Stimulated activated CD4-positive, alpha-beta T cell treated with anti-CD3 and anti-CD28 coated beads, Interleukin-15, amount 100 ng/mL, for 48 hours (primary cell): ENCODE data around the gene FGF2.
"Not testable (repeated sequence)": the region's sequence is repeated elsewhere in the genome, so short reads cannot be mapped to it uniquely, and the experiment has no call there.

ENCODE experiments used
- DNase-seq, 2 donors: peaks; one replicate each; pipeline ENCODE4 v3.0.0-alpha.2; 2020; ENCODE audit warnings: low read depth in 2 of 2

FGF2 gene

DNA sequence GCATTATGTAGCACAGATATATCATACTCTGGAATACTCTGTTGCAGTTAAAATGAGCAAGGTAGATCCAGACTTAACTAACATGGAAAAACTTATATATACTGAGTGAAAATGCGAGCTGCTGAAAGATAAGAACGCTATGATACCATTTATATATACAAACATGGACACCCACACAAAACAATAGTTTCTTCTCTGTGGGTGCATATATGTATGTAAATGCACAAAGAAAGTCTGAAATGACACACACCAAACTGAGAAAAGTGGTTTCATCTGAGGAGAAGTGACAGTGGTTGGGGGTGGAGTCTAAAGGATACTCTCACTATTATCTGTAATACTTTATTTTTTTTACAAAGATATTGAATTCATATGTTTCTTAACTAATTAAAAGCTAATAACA, 12.2 kb upstream of the FGF2 start:
- DNase-seq: no peak

DNA sequence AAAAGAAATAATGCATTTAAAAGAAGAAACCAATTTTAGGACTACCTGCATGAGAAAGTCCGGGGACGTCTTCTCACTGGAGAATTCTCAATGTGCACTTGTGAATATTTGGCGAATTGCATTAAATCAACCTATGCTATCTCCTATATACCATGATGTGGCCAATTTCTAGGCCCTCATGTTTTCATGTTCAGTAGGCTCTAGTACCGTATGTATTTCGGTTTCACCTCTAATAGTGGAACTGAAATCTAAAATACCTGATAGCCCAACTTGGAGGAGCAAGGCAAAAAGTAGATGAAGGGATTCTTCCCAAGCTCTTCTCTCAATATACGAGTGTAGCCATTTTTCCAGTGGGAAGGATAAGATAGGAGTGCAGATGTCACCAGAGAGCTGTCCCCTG, 11.4 kb upstream of the FGF2 start:
- DNase-seq: no peak

DNA sequence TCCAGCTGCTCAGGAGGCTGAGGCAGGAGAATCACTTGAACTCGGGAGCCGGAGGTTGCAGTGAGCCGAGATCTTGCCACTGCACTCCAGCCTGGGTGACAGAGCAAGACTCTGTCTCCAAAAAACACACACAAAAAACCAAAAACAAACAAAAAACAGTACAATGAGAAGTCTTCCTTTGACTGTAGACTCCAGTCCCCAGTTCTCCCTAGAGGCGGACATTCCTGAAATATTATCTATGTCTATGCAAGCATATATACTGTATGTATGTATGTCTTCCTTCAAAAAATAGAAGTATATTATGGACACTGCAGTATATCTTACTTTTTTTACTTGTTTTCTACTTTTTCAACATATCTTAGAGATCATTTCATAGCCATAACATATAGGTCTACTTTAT, 10.2 kb upstream of the FGF2 start:
- DNase-seq: no peak

DNA sequence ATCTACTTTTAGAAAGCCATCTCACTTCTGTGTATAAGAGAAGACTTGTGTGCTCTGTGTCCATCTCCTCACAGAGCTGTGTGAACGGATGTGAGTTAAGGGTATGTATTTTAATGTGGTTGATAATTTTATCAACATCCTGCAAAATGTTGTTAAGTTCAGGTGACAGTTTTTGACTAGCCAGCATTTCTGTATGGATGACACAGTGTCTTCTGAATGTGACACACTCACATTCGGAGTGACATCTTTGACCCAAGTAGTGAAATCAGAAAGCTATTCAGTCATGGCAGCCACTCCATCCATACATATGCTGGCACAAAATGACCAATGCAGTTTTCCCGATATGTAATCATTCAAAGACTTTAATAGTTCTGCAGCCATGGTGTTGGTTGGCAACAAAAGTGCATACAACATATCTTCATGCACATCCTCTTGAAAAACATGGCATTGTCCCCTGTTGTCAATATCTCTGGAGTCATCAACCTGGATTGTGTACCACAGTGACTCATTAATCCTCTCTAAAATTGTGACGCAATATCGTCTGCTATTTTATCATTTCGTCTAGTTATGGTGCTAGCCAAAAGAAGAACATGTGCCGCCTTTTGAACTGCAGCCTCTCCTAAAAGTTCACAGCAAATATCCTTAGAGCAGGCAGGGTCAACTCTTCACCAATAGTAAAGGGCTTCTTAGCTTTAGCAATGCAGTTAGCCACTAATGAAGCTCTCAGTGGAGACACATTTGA, 6.8 kb upstream of the FGF2 start:
- DNase-seq: no peak

DNA sequence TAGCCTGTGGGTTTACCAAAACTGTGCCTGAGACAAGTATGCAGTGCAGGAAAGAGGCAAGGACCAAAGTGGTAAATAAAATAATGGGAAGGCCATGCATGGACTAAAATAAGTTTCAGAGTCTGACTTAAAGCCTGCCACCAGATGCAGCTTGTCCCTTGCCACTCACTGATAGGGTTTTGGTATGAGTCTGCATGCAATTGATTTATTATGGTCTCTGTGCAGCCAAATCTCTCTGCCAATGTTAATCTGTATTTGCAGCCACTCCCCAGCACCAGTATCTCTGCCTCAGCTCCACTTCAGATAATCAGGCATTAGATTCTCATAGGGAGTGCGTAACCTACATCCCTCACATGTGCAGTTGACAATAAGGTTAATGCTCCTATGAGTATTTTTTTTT, 5.5 kb upstream of the FGF2 start:
- no peak for DNase-seq

DNA sequence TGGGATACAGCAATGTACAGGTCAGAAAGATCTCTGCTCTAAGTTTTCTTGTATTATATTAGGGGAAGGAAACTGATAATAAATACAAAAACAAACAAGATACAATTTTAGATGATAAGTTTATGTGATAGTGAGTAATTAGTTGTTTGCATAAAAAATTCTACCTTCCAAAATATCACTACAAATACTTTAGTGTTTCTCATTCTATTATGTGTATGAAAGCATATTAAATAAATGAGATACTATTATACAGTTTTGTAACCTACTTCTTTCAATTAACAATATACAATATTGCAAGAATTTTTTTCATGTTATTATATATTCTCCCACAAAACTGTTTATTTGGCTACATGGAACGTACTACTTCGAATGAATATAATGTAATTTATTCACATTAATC, 4.2 kb upstream of the FGF2 start:
- DNase-seq: no peak

DNA sequence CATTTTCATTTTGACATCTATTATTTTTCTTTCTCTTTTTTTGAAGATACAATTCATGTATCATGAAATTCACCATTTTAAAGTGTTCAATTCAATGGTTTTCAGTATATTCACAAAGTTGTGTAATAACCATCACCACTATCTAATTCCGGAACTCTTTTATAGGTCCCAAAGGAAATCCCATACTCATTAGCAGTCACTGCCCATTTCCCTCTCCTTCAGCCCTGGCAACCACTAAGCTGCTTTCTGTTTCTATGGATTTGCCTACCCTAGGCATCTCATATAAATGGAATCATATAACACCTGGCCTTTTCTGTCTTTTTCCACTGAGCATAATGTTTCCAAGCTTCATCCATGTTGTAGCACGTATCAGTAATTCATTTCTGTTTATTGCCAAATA, 3.2 kb upstream of the FGF2 start:
- DNase-seq: no peak

DNA sequence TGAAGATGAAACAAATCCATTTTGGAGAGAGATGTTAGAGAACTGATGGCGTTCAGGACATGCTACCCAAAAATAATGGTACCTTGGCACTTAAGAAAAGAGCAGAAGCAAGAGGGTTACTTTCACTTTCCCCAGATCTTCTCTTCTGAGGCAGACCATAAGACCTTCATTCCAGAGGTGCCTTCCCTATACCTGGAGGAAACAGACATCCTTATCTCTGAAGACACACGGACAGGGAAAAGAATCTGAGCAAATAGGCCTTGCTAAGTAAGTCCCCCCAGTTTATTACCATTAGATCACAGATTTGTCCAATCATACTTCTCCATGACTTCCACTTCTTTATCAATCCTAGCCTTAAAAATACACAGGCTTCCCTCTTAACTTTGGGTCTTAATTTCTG, 2.0 kb upstream of the FGF2 start:
- DNase-seq: no peak

DNA sequence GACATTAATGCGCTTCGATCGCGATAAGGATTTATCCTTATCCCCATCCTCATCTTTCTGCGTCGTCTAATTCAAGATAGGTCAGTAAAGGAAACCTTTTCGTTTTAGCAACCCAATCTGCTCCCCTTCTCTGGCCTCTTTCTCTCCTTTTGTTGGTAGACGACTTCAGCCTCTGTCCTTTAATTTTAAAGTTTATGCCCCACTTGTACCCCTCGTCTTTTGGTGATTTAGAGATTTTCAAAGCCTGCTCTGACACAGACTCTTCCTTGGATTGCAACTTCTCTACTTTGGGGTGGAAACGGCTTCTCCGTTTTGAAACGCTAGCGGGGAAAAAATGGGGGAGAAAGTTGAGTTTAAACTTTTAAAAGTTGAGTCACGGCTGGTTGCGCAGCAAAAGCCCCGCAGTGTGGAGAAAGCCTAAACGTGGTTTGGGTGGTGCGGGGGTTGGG, 528 bp upstream of the FGF2 start:
- no peak for DNase-seq

DNA sequence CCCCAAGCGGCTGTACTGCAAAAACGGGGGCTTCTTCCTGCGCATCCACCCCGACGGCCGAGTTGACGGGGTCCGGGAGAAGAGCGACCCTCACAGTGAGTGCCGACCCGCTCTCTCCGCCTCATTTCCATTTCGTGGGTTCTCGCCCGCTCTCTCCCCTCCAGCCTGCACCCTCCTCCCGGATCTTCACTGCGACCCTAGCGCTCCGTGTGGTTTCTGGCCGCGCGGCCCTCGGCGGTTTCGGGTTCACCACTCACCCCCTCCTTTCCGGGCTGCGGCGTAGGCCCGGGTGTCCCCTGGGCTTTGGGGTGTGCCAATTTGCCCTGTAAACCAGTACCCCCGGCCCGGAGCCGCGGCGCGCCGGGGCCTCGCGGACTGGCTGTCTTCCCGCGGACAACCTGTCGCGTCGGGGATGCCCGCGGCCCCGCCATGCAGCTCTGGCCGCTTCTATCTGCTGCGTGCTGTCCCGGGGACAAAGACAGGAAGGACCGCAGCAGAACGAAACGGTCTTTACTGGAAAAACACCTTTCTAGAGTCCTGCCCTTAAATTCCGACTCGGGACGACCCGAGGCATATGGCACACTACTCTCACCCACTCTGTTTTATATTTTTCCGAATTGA, 737 bp downstream of the FGF2 start:
- DNase-seq: no peak

DNA sequence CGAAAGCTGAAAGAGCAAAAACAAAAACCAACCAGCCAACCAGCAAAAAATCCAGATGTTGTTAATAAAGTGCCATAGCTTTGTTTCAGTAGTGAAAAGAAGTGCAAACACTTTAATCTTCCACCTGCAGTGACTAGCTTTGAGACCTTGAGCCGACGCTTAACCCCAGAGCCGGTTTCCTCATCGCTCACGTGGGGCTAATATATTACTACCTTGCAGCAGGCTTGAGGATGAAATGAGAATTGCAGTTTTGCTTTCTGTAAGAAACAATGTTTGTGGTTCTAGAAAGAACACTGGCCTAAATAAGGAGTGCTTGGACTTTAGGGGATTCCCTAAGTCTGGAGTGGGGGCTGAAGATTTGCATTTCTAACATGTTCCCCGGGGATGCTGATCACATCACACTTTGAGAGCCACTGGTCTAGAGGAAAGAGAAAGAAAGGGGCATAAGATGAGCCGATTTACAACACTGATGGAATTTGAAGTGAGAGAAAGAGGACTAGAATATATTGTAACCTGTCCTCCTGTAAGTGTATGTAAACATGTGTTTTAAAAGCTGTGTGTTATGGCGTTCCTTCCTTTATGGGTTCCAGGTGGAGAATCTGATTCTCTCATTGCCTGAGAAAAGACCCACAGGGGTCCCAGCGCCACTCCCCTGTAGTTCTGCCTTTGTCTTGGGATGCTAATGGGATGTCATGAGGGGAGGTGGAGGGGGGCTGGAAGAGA, 1.4 kb downstream of the FGF2 start:
- no peak for DNase-seq

DNA sequence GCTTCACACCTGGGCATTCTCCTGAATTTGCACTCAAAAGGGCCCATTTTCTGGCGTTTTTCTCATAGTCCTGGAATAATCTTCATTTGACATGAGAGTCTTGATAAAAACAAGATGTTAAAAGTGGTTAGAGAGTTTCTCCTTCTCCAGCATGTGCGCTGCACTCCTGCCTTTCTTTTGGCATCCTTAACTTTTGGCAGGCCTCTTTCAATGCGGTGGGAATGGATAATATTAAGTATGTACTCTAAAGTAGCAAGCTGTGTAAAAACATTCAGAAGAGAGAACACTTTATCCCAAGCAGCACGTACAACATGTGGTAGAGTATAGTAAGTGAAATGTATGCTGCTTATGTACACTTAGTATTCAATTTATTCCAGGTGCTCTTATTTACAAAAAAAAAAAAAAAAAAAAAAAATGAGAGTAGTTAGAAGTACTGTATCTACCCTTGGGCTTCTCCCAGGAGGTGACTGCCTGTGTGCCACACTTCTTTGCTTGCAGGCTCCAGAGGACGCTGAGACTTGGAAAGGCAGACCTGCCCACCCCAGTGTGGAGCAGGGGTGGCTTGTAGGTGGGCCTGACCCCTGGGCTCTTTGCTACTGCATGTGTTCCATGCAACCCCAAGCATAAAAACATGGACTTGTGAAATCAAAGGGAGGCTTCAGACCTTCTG, 3.9 kb downstream of the FGF2 start:
- no peak for DNase-seq

DNA sequence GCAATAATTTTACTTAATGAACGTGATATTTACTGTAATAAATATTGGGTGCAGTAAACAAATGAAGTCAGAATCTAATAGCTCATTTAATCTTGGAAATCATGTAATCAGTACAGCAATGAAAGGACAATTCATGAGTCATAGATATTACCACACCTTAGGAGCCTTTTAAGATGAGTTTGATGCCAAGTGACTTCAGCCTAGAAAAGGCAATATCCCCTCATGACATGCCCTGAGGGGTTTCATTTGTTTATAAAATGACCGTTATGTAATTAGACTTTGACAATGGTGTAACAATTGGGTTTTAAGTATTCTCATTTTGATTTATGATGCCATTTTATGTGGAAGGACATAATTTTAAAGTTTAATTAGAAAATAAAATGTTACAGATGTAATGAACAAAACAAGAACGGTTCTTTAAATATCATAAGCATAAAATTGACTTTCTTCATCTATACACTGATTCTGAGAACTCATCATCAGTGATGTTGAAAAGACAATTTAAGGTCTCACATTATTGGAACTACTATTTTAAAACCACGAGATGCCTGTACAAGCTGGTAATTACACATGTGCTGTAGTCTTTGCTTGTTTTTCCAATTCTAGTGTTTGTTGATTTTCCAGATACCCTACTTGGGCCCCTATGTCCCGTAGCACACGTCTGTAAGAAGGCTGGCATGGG, 5.0 kb downstream of the FGF2 start:
- DNase-seq: no peak

DNA sequence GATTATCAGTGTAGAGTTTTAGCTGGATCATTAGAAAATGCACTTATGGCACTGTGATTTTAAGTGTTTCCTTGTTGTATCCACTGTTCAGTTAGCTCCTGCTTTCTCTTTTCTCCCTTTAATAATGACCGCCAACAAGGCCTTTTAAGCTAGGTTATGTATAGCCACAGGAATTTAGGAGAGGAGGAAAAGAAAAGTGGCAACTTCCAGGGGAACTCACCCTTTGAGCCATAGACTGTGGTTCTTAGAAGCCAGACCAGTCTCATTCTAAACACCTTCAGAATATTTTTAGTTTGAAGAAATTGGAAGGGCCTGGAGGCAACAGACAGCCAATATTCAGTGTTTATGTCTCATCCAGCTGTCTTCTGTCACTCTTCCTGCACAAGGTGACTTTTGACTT, 6.1 kb downstream of the FGF2 start:
- DNase-seq: no peak

DNA sequence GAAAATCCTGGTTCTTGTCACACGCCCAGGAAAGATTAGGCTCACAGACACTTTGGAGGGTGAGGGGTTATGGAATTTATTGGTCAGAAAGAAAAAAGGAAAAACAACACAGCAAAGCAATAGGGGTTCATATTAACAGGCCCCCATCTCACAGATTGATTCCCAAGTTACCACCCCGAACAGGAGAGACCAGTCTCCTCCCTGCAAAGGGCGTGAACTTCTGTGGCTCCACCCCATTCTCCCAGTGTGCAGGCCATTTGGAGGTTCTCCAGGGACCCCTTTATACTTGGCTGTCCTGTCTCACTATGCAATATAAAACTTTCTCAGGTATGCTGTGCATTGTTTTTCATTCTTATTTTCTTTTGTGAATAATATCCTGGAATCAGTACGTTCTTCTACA, 7.4 kb downstream of the FGF2 start:
- no peak for DNase-seq

DNA sequence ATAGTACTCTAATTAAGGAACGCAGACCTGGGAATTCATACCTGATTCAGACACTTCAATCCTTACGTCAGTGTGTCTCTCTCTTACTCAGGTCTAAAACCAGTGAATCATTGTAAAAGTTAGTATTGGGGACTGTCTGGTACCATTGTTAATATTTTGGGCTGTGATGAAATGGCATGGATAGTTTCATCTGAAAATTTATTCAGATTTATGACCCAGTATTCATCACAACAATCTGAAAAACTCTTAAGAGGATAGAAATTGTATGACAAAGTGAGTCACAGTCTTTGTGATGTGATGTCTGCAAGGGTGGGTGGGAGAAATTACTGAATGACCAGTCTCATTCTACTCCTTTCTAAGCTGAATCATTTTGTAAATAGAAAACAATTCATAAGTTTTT, 10.3 kb downstream of the FGF2 start:
- no peak for DNase-seq

DNA sequence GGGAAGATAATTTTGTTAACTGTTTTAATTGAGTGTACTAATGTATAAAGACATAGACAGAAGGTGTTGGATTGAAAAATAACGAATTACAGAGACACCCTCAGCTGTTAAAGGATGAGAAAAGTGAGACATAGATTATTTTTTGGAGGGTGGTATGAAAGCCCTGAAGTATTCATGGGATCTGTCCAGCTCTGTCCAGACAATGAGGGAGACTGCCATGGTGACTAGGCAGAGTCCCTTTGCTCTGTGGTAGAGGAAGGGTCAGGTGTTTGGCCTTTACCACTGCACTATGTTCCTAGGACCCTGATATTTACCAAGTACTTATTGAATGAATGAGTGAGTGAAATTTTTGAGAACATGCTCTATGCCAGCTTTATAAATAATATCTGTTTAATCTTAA, 11.4 kb downstream of the FGF2 start:
- no peak for DNase-seq

DNA sequence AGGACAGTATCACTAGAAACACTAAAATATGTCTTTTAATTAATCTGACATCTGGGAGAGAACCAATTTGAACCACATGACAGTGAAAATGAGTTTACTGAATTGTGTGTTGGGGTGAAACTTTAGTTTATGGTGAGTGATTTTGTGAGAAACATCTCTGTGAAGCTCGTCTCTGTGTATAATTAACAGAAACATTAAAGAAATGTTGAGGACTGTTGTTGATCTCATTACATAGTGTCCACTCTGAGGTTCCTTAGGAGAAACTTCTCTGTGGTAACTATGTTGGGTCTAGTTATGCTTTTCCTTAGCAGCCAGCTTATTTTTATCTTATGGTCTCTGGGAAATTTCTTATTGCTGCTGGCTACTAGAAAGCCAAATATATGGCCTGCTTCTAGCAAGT, 15.8 kb downstream of the FGF2 start:
- no peak for DNase-seq

DNA sequence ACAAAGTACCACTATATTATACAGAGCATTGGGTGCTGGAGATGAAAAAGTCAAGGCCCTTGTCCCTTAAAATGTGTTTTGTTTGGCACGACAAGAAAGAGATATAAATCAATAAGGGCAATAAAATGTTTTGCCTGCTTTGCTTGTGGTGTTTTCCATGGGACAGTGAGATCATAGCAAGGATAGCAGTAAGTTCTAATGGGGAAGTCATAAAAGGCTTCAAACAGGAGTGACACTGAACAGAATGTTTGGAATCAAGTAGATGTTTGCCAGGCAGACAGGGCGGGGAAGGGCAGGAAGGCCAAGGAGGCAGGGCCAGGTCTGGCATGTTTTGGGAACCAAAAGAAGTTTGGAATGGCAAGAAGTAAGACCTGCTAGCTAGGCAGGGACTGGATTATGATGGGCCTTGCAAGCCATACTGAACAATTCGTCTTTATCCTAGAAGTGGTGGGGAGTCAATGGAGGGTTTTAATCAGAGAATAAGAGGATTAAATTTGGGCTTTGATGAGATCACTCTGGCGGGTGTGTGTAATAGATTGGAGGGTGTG, 16.4 kb downstream of the FGF2 start:
- no peak for DNase-seq

DNA sequence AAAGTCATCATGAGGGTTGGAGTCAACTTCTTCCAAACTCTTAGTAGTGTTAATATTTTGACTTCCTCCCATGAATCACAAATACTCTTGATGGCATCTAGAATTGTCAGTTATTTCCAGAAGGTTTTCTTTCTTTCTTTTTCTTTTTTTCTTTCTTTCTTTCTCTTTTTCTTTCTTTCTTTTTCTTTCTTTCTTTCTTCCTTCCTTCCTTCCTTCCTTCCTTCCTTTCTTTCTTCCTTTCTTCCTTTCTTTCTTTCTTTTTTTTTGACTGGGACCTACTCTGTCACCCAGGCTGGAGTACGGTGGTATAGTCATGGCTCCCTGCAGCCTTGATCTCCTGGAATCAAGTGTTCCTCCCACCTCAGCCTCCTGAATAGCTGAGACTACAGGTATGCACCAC, 17.8 kb downstream of the FGF2 start:
- DNase-seq: not testable (repeated sequence)

DNA sequence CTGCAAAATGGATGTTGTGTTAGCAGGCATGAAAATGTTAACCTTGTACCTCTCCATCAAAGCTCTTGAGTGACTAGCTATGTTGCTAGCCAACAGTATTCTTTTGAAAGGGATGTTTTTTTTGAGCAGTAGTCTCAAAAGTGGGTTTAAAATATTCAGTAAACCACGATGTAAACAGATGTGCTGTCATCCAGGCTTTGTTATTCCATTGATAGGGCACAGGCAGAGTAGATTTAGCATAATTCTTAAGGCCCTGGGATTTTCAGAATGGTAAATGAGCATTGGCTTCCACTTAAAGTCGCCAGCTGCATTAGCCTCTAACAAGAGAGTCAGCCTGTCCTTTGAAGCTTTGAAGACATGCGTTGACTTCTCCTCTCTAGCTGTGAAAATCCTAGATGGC, 18.4 kb downstream of the FGF2 start:
- DNase-seq: no peak

DNA sequence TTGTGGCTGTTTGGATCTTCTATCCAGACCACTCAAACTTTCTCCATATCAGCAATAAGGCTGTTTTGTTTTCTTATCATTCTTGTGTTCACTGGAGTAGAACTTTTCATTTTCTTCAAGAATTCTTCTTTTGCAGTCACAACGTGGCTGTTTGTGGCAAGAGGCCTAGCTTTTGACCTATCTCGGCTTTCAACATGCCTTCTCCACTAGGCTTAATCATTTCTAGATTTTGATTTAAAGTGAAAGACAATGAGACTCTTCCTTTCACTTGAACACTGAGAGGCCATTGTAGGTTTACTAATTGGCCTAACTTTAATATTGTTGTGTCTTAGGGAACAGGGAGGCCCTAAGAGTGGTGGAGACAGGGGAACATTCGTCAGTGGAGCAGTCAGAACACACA, 19.1 kb downstream of the FGF2 start:
- no peak for DNase-seq
